T-helper 2 cell treated with Interferon-gamma antibody and Interleukin-4, amounts not matched to agents 100 ng/mL and 5 ng/mL, for 36 hours (primary cell): ENCODE measurements around the gene FDPS. TPM values are rescaled to one million over a fixed set of nuclear protein-coding genes. Genes with fewer than 3 reads are reported as not detected.

Experiments
- intact Hi-C: fragments of 100-400 bp; cut with micrococcal nuclease; formaldehyde crosslinking; loops from one replicate; pipeline ENCODE4 v1.15.1; 2023
- total RNA-seq: library from RNA; stranded (reverse); gene quantifications from 2 replicates; pipeline ENCODE4 v1.2.3, GENCODE V29; 2022

FDPS gene
- total RNA-seq, 1 donor from 2014 or later: 210 TPM

- intact Hi-C loops: no loop called here
These were observed 30.9 kb downstream of the FDPS start for GRCh38 chr1:155339515-155340097.

- intact Hi-C loops: no loop called here
These were observed 34.2 kb downstream of the FDPS start for GRCh38 chr1:155342842-155343241.

GRCh38 chr1:155352631-155353030 lies 44.0 kb downstream of the FDPS start:
- intact Hi-C loops: no loop called here

- intact Hi-C loops: no loop called here
These were observed 51.4 kb downstream of the FDPS start for GRCh38 chr1:155360051-155360450.

Other genes with a start within 250 kb of the FDPS start
- gene EFNA4, start 245.1 kb upstream of the FDPS start, total RNA-seq: 6.0 and 6.8 TPM in 2 replicates
- gene EFNA3, start 230.0 kb upstream of the FDPS start, total RNA-seq: 2.3 and 2.4 TPM in 2 replicates
- not detected in 2 replicates for gene EFNA1, start 181.0 kb upstream of the FDPS start, total RNA-seq
- gene SLC50A1, start 173.0 kb upstream of the FDPS start, total RNA-seq: 32.1 and 35.4 TPM in 2 replicates
- gene DPM3, start 168.3 kb upstream of the FDPS start, total RNA-seq: 40.4 and 41.6 TPM in 2 replicates
- gene KRTCAP2, start 135.6 kb upstream of the FDPS start, total RNA-seq: 220 and 221 TPM in 2 replicates
- 15.2 and 17.3 TPM in 2 replicates for gene TRIM46, start 135.0 kb upstream of the FDPS start, total RNA-seq
- gene THBS3, start 101.0 kb upstream of the FDPS start, total RNA-seq: 13.7 and 13.8 TPM in 2 replicates
- 38.8 and 40.9 TPM in 2 replicates for gene MTX1, start 100.2 kb upstream of the FDPS start, total RNA-seq
- 19.2 and 21.4 TPM in 2 replicates for gene ENTREP3, start 53.4 kb upstream of the FDPS start, total RNA-seq
- gene SCAMP3, start 46.5 kb upstream of the FDPS start, total RNA-seq: 89.7 and 96.1 TPM in 2 replicates
- 89.5 and 91.9 TPM in 2 replicates for gene CLK2, start 35.4 kb upstream of the FDPS start, total RNA-seq
- 2.9 and 3.8 TPM in 2 replicates for gene HCN3, start 31.4 kb upstream of the FDPS start, total RNA-seq
- not detected in 2 replicates for gene PKLR, start 7.4 kb upstream of the FDPS start, total RNA-seq
- 28.1 and 28.6 TPM in 2 replicates for gene RUSC1, start 12.0 kb downstream of the FDPS start, total RNA-seq